GM18511 (cell line): Measurements from ENCODE around the gene TRAF3IP1.

Experiments
- ATAC-seq: cut with Tn5 transposase; IDR thresholded peaks from one replicate; pipeline ENCODE4 v1.9.1; 2021; ENCODE audit warnings: mild to moderate bottlenecking, moderate library complexity; ENCODE audit not compliant: unreplicated experiment

TRAF3IP1 gene

GRCh38 chr2:238378230-238379095 lies 58.1 kb downstream of the TRAF3IP1 start:
- ATAC-seq = no peak

DNA sequence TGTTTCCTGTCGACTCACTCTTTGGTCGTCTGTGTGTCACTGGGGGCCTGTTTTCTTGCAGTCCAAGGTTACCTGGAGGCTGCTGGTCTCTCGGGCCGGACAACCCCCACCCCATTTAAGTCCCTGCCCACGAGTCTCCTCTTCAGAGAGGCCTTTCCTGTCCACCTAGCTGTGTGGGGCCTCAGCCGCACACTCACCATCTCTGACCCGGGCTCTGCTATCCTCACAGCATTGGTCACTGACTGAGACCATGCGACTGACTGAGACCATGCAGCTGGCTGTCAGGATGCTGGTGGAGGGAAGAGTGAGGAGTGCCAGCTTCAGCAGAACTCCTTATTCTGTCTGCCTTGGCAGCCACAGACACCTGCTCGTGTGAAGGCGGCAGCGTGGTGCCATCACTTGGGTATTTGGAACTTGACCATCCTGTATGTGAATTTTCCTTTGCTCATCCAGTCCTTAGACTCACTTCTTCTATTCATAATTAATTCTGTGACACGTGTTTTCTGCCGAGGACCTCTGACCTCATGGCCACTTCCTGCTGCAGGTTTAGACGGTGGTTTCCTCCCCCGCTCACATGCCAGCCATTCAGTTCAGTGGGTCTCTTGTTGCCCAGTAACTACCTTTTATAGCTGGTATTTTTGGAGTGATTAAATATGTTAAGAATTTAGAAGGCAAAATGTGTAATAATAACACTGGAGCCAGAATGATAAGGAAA lies 58.9 kb downstream of the TRAF3IP1 start:
- no peak for ATAC-seq

DNA sequence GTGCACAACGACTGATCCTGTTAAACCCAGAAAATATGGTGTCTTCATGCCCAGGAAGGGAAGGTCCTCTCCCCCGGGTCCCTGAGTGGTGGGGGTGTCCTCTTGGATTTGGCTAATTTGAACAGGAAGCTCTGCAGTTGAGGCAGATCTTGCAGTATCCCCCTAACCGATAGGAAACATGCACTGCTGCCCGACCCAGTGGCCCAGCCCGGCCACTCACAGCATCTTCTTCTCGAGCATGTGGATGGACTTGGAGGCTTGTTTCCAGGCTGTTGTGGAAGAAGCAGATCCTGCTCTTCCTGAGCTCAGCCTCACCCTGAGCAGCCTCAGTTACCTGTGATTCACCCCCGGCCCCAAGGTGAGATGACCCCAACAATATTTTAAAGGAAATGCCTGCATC lies 60.0 kb downstream of the TRAF3IP1 start:
- ATAC-seq = no peak

GRCh38 chr2:238380785-238381184 lies 60.5 kb downstream of the TRAF3IP1 start:
- ATAC-seq = no peak

GRCh38 chr2:238381341-238382115 lies 61.2 kb downstream of the TRAF3IP1 start:
- no peak for ATAC-seq

DNA sequence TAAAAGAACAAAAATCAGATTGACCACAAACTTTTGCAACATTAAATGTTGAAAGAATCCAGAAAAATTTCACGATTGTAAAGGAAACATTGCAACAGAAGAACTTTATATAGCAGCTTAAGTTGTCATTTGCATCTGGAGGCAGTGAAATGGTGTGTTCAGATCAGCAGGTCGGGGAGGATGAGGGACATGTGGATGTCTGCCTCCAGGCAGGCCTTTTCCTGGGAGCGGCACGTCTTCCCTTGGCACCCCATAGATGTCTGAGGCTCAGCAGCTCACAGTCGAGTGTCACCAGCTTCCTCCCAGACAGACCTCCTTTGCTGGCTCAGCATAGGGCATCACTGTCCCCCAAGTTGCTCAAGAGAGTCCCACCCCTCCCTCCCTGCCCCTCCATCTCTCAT lies 62.1 kb downstream of the TRAF3IP1 start:
- ATAC-seq = no peak

DNA sequence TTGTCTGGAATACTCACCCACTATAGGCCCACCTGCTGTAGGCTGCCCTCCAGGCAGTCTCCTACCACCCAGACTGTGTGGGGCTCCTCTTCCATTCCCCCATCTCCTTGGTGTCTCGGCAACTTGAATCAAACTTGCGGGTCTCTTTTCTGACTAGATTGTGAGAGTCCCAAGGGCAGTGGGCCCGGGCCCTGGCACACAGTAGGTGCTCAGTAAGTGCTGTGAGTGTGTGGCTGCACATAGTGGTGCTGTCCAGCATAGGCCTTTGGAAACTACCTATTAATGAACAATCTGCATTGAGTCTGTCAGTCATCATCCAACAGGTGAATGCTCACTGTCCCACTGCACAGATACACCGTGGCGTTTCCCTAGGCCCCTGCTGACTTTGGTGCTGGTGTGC lies 62.8 kb downstream of the TRAF3IP1 start:
- no peak for ATAC-seq

DNA sequence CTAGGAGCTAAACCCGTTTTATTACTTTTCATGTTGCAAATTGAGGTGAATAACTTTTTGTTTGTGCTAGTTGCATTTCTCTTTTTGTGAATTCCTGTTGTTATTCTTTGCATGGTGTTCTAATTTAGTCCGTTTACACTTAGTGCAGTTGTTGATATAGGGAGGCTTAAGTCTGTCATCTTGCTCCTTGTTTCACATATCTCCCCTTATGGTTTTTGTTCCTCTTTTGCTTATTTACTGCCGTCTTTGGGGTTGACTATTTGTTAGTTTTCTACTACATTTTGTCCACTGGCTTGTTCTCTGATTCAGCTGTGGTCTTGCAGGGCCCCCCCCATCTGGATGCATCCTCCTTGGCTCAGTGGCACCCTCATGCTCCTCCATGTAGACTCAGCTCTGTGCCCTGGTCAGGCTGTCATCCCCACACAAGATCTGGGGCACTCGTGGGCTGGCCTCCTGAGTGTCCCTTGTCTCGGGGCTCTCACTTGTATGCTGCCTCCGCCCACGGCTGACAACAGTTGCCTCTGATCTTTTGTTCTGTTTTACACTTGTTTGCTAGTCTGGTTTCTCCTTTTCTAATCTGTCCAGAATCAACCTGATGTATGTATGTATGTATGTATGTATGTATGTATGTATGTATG lies 63.5 kb downstream of the TRAF3IP1 start:
- ATAC-seq = no peak

DNA sequence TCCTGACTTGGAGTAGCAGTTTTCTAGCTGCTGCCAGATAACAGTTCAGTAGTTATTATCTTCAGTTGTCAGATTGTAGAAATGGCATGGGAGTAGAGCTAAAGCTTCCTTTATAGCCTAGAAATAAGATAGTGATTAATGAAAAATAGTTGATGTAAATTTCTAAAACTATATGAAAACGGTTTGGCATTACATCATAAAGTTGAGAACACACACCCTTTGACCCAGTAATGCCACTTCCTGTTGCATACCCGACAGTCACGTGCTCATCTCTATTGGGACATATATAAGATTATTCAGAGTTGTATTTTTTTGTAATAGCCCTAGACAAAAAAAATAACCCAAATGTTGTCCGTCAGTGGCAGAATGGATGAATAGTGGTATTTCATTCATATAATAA lies 67.0 kb downstream of the TRAF3IP1 start:
- no peak for ATAC-seq

DNA sequence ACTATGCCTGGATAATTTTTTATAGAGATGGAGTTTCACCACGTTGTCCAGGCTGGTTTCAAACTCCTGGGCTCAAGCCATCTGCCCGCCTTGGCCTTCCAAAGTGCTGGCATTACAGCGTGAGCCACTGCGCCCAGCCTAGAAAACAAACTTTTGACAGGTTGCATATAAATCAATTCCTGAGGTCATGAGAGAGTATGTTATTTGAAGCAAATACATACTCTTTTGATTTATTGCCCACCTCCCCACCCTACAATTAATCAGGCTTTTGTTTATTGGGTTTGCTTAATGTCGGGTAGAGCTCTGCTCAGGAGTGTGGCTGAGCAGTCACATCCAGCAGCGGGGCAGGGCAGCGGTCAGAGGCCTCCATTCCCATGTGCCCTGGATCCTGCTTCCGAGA lies 68.5 kb downstream of the TRAF3IP1 start:
- ATAC-seq = no peak

DNA sequence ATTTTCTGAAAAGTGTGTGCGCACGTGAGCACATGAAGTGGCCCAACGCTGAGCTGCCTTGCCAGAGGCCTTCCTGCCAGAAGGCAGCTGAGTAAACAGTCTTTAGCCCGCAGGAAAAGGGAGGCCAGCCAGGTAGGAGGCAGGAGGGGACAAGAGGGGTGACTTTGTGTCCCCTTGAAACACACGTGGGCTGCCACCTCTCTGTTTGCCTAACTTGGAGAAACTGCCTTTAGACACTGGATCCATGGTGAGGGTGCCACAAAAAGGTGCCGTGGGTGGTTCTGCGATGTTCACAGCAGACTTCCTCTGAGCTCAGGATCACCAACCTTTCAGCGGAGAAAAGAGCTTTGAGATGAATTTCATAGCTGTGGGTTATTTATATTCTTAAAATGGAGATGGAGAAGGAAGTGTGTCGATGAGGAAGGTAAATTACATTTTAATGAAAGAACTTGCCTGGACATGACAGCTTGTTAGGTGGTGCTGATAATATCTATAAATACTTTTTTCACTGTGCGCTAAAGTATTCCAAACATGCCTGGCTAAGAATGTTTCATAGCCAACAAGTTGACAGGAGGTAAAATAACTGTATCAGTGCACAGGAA lies 69.8 kb downstream of the TRAF3IP1 start:
- no peak for ATAC-seq

DNA sequence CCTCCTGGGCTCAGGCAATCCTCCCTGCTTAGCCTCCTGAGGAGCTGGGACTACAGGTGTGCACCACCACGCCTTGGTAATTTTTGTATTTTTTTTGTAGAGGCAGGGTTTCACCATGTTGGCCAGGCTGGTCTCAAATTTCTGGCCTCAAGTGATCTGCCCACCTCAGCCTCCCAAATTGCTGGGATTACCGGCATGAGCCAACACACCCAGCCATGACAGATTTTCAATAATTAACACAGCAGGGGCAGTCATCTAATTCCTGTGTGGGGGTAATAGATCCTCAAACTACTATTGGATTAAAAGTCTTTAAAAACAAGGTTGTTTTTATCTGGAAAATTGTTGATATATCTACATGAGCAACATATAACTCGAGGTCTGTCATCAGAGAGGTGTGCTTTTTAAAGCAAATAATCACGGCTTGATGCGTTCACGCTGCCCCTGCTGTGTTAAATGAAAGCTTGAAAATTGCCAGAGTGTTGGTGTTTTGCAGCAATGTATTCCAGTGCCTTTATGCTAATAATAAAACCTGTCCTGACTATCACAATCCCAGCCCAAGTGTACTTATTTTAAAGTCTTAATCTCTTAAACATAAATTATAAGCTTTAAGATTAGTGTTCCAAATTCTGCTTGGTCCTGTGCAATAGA lies 70.8 kb downstream of the TRAF3IP1 start:
- ATAC-seq = no peak

GRCh38 chr2:238396663-238397062 lies 76.3 kb downstream of the TRAF3IP1 start:
- ATAC-seq = no peak

GRCh38 chr2:238397356-238397755 lies 77.0 kb downstream of the TRAF3IP1 start:
- no peak for ATAC-seq

GRCh38 chr2:238398577-238398976 lies 78.3 kb downstream of the TRAF3IP1 start:
- no peak for ATAC-seq

DNA sequence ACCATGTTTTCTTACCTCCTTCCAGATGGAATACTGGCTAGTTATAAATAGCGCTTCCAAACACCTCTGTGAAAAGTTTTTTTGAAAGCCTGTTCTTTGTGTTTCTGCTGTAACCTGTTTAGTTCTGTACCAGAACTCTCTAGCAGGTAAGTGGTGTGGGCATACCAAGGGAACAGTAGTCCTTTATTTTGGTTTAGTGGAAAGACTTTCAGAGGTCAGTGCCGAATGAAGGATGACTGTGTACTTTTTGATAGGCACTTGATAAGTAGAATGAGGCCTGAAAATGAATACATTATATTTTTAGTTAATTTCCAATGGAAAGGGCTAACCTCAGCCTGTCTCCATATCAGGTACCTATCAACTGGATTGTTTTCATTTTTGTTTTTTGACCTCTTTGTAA lies 78.8 kb downstream of the TRAF3IP1 start:
- no peak for ATAC-seq

GRCh38 chr2:238401551-238401950 lies 81.2 kb downstream of the TRAF3IP1 start:
- no peak for ATAC-seq

DNA sequence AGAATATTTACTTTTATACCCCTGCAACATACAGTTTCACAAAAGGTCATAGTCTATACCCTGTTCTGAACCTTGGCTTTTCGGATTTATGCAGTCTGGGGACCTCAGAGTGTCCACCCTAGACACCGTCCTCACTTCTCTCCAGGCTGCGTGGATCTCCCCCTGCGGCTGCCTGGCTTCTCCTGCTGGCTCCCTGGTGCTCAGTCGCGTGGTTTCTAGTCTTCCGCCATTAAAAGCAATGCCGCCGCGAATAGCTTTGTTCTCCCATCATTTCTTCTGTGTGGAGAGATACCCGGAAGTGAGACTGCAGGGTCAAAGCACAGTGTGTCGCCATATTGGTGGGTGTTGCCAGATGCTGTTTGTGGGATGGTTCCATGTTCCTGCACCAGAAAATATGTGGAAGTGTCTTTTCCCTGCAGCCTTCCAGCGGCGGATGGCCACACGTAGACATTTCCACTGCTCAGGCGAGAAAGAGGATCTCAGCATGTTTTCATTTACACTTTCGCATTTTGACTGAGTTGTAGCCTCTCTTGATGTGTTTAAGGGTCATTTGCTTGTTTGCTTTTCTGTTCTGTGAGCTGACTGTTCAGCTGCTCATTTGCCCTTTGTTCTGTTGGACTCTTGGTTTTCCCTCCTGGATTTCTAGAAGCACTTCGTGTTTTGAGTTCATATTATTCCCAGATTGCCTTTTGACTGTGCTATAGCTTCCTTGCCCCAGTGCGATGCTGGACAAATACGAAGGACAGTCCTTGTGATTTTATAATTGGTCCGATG lies 83.5 kb downstream of the TRAF3IP1 start:
- no peak for ATAC-seq
